GM23338 (cell line): ENCODE results near the gene IL36RN. TPM values are rescaled to one million over a fixed set of nuclear protein-coding genes. Genes with fewer than 3 reads are reported as not detected.

Experiments used
- ATAC-seq: fragments of 200-7000 bp; cut with Tn5 transposase; 3 replicates; pipeline ENCODE4 v1.9.1; 2020
- DNase-seq: peaks from one replicate; pipeline ENCODE4 v3.0.0-alpha.2; 2015; ENCODE audit warnings: low spot score
- H2AFZ ChIP-seq: fragments of 200-600 bp; sonication (generic); 2 replicates; pipeline ENCODE4 v1.8.0; 2016; ENCODE audit warnings: antibody characterized with exemption, mild to moderate bottlenecking, moderate library complexity
- H3F3A ChIP-seq: fragments of 200-600 bp; sonication (generic); replicated peaks from 2 replicates; pipeline ENCODE4 v1.8.0; 2017; ENCODE audit warnings: antibody characterized with exemption, mixed run types, low read depth
- H3K27ac ChIP-seq: fragments of 200-600 bp; sonication (generic); 2 replicates; pipeline ENCODE4 v1.6.1; 2016; ENCODE audit warnings: low read depth
- H3K27me3 ChIP-seq: fragments of 200-600 bp; sonication (generic); 2 replicates; pipeline ENCODE4 v1.8.0; 2016; ENCODE audit warnings: mild to moderate bottlenecking, mixed run types, moderate library complexity; ENCODE audit not compliant: insufficient read depth
- H3K36me3 ChIP-seq: fragments of 200-600 bp; sonication (generic); 2 replicates; pipeline ENCODE4 v1.8.0; 2016; ENCODE audit warnings: mild to moderate bottlenecking; ENCODE audit not compliant: insufficient read depth
- H3K4me1 ChIP-seq: fragments of 200-600 bp; sonication (generic); 2 replicates; pipeline ENCODE4 v1.8.0; 2016; ENCODE audit warnings: mild to moderate bottlenecking, moderate library complexity; ENCODE audit not compliant: insufficient read depth
- H3K4me2 ChIP-seq: fragments of 200-600 bp; sonication (generic); 2 replicates; pipeline ENCODE4 v1.7.1; 2017; ENCODE audit warnings: mixed run types
- H3K4me3 ChIP-seq: fragments of 200-600 bp; sonication (generic); 2 replicates; pipeline ENCODE4 v1.6.1; 2016; ENCODE audit warnings: mixed run types
- H3K79me2 ChIP-seq: fragments of 200-600 bp; sonication (generic); replicated peaks from 2 replicates; pipeline ENCODE4 v1.8.0; 2017; ENCODE audit warnings: mild to moderate bottlenecking; ENCODE audit not compliant: insufficient read depth
- H3K9me2 ChIP-seq: fragments of 200-600 bp; sonication (generic); 2 replicates; pipeline ENCODE4 v1.8.0; 2017; ENCODE audit not compliant: insufficient read depth
- H4K20me1 ChIP-seq: fragments of 200-600 bp; sonication (generic); replicated peaks from 2 replicates; pipeline ENCODE4 v1.8.0; 2017; ENCODE audit warnings: mild to moderate bottlenecking; ENCODE audit not compliant: insufficient read depth
- H3K27ac Mint-ChIP-seq: 2 replicates; pipeline ENCODE4 v1.8.0; 2020; ENCODE audit warnings: inconsistent platforms, mild to moderate bottlenecking, moderate library complexity, mixed read lengths
- H3K27me3 Mint-ChIP-seq: 3 replicates; pipeline ENCODE4 v1.8.0; 2022; ENCODE audit warnings: low read depth, mild to moderate bottlenecking, moderate library complexity, mixed read lengths, inconsistent platforms; ENCODE audit not compliant: insufficient read depth, poor library complexity
- H3K36me3 Mint-ChIP-seq: 3 replicates; pipeline ENCODE4 v1.8.0; 2021; ENCODE audit warnings: low read depth, mild to moderate bottlenecking, inconsistent platforms, moderate library complexity, mixed read lengths
- H3K4me1 Mint-ChIP-seq: 3 replicates; pipeline ENCODE4 v1.8.0; 2020; ENCODE audit warnings: mild to moderate bottlenecking, inconsistent platforms, mixed read lengths
- H3K4me3 Mint-ChIP-seq: 3 replicates; pipeline ENCODE4 v1.8.0; 2021; ENCODE audit warnings: moderate library complexity, mild to moderate bottlenecking, inconsistent platforms, mixed read lengths
- H3K9me3 Mint-ChIP-seq: 3 replicates; pipeline ENCODE4 v1.8.0; 2020; ENCODE audit warnings: moderate library complexity, mild to moderate bottlenecking, inconsistent platforms, mixed read lengths
- CREB1 ChIP-seq: fragments of 250-450 bp; sonication (Bioruptor Pico); IDR thresholded peaks from 2 replicates; pipeline ENCODE4 v1.5.0; 2020; ENCODE audit warnings: low read depth, mild to moderate bottlenecking, moderate library complexity
- ETS1 ChIP-seq: IDR thresholded peaks from 2 replicates; pipeline ENCODE4 v1.6.1; 2016; ENCODE audit warnings: antibody characterized with exemption
- EZH2 ChIP-seq: fragments of 200-600 bp; sonication (generic); IDR thresholded peaks from one replicate; pipeline ENCODE4 v1.8.0; 2017; ENCODE audit warnings: antibody characterized with exemption, mild to moderate bottlenecking, low read depth; ENCODE audit not compliant: unreplicated experiment
- EZH2phosphoT487 ChIP-seq: fragments of 200-600 bp; sonication (generic); IDR thresholded peaks from one replicate; pipeline ENCODE4 v1.8.1; 2018; ENCODE audit warnings: antibody characterized with exemption; ENCODE audit not compliant: unreplicated experiment
- JUNB ChIP-seq: IDR thresholded peaks from one replicate; pipeline ENCODE4 v1.6.1; 2016; ENCODE audit warnings: antibody characterized with exemption; ENCODE audit not compliant: unreplicated experiment
- NANOG ChIP-seq: IDR thresholded peaks from 2 replicates; pipeline ENCODE4 v1.6.1; 2016; ENCODE audit warnings: antibody characterized with exemption, borderline replicate concordance
- POLR2AphosphoS5 ChIP-seq: IDR thresholded peaks from 2 replicates; pipeline ENCODE4 v1.6.1; 2016; ENCODE audit warnings: antibody characterized with exemption, low read depth
- STAT1 ChIP-seq: IDR thresholded peaks from one replicate; pipeline ENCODE4 v1.6.1; 2016; ENCODE audit warnings: antibody characterized with exemption; ENCODE audit not compliant: unreplicated experiment
- ZNF114 ChIP-seq: fragments of 250-450 bp; sonication (Bioruptor Pico); IDR thresholded peaks from 2 replicates; pipeline ENCODE4 v1.5.0; 2020; ENCODE audit warnings: mild to moderate bottlenecking, moderate library complexity
- ZNF331 ChIP-seq: fragments of 250-450 bp; sonication (Bioruptor Pico); IDR thresholded peaks from 2 replicates; pipeline ENCODE4 v1.5.0; 2020; ENCODE audit warnings: low read depth, mild to moderate bottlenecking, moderate library complexity
- ZNF462 ChIP-seq: fragments of 250-450 bp; sonication (Bioruptor Pico); IDR thresholded peaks from 2 replicates; pipeline ENCODE4 v1.5.0; 2020; ENCODE audit warnings: mild to moderate bottlenecking, moderate library complexity
- polyA plus RNA-seq: library from polyadenylated mRNA; unstranded; fragments of >200 nt; fragmentation: Nextera tagmentation; extraction: Ambion mirVana; gene quantifications from 2 replicates; pipeline ENCODE4 v1.2.1, GENCODE V29; 2016
- total RNA-seq: library from RNA; depleted of rRNA; stranded (reverse); fragments of >200 nt; shearing (Covaris generic); gene quantifications from 2 replicates; pipeline ENCODE4 v1.2.3, GENCODE V29; 2014
- TF ChIP-seq, protein P1 (sequence below): IDR thresholded peaks from one replicate; pipeline ENCODE4 v1.6.1; 2018; ENCODE audit warnings: antibody characterized with exemption; ENCODE audit not compliant: unreplicated experiment
- TF ChIP-seq, protein P2 (sequence below), 2 experiments: fragments of 200-600 bp in 1 of 2; sonication (generic) in 1 of 2; conservative IDR thresholded peaks; 2 replicates each; pipeline versions ENCODE4 v1.5.1 to v1.6.1; 2016 to 2017; ENCODE audit warnings: antibody characterized with exemption in 2 of 2, low read depth in 2 of 2, mild to moderate bottlenecking in 2 of 2, moderate library complexity in 1 of 2

The IL36RN gene
- total and polyA plus RNA-seq, 2 experiments from 2014 or later: not detected

- Histone ChIP-seq H3K79me2 (no peaks in the 10 kb centered on the region), H3K36me3 (no peaks in the 10 kb centered on the region), H2AFZ (no peak overlapping the region), H3K9me2 (peaks cover 5% of the 10 kb centered on the region; the same call in 1 of the 2 replicates), H4K20me1 (no peaks in the 10 kb centered on the region), H3K4me1 (no peaks in the 10 kb centered on the region), H3K4me3 (no peak overlapping the region), H3K27me3 (no peaks in the 10 kb centered on the region), H3K4me2 (no peak overlapping the region), H3F3A (no peaks in the 10 kb centered on the region), H3K27ac (no peak overlapping the region)
- Mint-ChIP-seq H3K9me3 (peaks cover 18% of the 10 kb centered on the region), H3K4me3 (no peak overlapping the region), H3K36me3 (peaks cover 3% of the 10 kb centered on the region; the same call in 1 of the 3 replicates), H3K27ac (no peak overlapping the region), H3K27me3 (peaks cover 1% of the 10 kb centered on the region), H3K4me1 (no peaks in the 10 kb centered on the region; the same call in 2 of the 3 replicates)
- no peak for TF ChIP-seq STAT1
- no peak for TF ChIP-seq ETS1
- TF ChIP-seq, protein P1, sequence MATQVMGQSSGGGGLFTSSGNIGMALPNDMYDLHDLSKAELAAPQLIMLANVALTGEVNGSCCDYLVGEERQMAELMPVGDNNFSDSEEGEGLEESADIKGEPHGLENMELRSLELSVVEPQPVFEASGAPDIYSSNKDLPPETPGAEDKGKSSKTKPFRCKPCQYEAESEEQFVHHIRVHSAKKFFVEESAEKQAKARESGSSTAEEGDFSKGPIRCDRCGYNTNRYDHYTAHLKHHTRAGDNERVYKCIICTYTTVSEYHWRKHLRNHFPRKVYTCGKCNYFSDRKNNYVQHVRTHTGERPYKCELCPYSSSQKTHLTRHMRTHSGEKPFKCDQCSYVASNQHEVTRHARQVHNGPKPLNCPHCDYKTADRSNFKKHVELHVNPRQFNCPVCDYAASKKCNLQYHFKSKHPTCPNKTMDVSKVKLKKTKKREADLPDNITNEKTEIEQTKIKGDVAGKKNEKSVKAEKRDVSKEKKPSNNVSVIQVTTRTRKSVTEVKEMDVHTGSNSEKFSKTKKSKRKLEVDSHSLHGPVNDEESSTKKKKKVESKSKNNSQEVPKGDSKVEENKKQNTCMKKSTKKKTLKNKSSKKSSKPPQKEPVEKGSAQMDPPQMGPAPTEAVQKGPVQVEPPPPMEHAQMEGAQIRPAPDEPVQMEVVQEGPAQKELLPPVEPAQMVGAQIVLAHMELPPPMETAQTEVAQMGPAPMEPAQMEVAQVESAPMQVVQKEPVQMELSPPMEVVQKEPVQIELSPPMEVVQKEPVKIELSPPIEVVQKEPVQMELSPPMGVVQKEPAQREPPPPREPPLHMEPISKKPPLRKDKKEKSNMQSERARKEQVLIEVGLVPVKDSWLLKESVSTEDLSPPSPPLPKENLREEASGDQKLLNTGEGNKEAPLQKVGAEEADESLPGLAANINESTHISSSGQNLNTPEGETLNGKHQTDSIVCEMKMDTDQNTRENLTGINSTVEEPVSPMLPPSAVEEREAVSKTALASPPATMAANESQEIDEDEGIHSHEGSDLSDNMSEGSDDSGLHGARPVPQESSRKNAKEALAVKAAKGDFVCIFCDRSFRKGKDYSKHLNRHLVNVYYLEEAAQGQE: no peak
- TF ChIP-seq ZNF114: no peak
- TF ChIP-seq CREB1 (CRISPR knock-in tag): no peak
- no peak for TF ChIP-seq EZH2phosphoT487
- no peak for TF ChIP-seq JUNB
- TF ChIP-seq POLR2AphosphoS5: no peak
- TF ChIP-seq ZNF462 (CRISPR knock-in tag): no peak
- TF ChIP-seq EZH2: no peak
- no peak for TF ChIP-seq NANOG
- TF ChIP-seq ZNF331 (CRISPR knock-in tag): no peak
- TF ChIP-seq, protein P2, sequence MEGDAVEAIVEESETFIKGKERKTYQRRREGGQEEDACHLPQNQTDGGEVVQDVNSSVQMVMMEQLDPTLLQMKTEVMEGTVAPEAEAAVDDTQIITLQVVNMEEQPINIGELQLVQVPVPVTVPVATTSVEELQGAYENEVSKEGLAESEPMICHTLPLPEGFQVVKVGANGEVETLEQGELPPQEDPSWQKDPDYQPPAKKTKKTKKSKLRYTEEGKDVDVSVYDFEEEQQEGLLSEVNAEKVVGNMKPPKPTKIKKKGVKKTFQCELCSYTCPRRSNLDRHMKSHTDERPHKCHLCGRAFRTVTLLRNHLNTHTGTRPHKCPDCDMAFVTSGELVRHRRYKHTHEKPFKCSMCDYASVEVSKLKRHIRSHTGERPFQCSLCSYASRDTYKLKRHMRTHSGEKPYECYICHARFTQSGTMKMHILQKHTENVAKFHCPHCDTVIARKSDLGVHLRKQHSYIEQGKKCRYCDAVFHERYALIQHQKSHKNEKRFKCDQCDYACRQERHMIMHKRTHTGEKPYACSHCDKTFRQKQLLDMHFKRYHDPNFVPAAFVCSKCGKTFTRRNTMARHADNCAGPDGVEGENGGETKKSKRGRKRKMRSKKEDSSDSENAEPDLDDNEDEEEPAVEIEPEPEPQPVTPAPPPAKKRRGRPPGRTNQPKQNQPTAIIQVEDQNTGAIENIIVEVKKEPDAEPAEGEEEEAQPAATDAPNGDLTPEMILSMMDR (conservative IDR thresholded peaks at IDR 0.05; ENCODE audit: low read depth in 2 of 2): no peak
- ATAC-seq (no peak), DNase-seq (no peak)
These were observed 37.7 kb upstream of the IL36RN start for GRCh38 chr2:113021312-113021711.
